B cell (primary cell): ENCODE measurements around the gene SCN1B. TPM values are rescaled to one million over a fixed set of nuclear protein-coding genes. Genes with fewer than 3 reads are reported as not detected.

Source experiments
- ATAC-seq: fragments of 200-7000 bp; cut with Tn5 transposase; one replicate; pipeline ENCODE4 v1.10.0; 2021; ENCODE audit warnings: low read depth, mild to moderate bottlenecking, moderate number of reproducible peaks, moderate library complexity
- CTCF ChIA-PET: fragments of 350-600 bp; sonication (Branson Sonifier 250); formaldehyde crosslinking; loops from one replicate; lab custom pipeline; 2021; ENCODE audit warnings: antibody characterized with exemption, inconsistent platforms; lab: Charles Lee
- POLR2A ChIA-PET: fragments of 350-600 bp; sonication (Branson Sonifier 250); formaldehyde crosslinking; loops from one replicate; lab custom pipeline; 2021; ENCODE audit warnings: antibody characterized with exemption; lab: Charles Lee
- DNase-seq: peaks from one replicate; pipeline ENCODE4 v3.0.0; 2013
- H2AFZ ChIP-seq: 2 replicates; pipeline ENCODE4 v1.6.1; 2012; ENCODE audit warnings: mild to moderate bottlenecking, low read depth, low read length; ENCODE audit not compliant: insufficient read depth, poor library complexity, severe bottlenecking
- H3K27ac ChIP-seq, 2 donors: 1 replicate in 1 of 2; 2 replicates in 1 of 2; pipeline ENCODE4 v1.5.1; 2012 to 2013; ENCODE audit warnings: low read length in 2 of 2, mild to moderate bottlenecking in 2 of 2, moderate library complexity in 1 of 2
- H3K27me3 ChIP-seq, 4 experiments: fragments of 200-600 bp in 1 of 4; sonication (generic) in 1 of 4; replicated peaks in 1 of 4; 1 replicate in 2 of 4; 2 replicates in 2 of 4; pipeline versions ENCODE4 v1.6.1 to v1.7.0; 2013 to 2016; ENCODE audit warnings: low read length in 3 of 4, mild to moderate bottlenecking in 2 of 4, mixed read lengths in 1 of 4, moderate library complexity in 1 of 4; ENCODE audit not compliant: insufficient read depth in 4 of 4, control insufficient read depth in 3 of 4; ENCODE audit errors: control extremely low read depth in 1 of 4
- H3K36me3 ChIP-seq, 2 experiments: replicated peaks in 1 of 2; 1 replicate in 1 of 2; 2 replicates in 1 of 2; pipeline versions ENCODE4 v1.6.1 to v1.7.1; 2013; ENCODE audit warnings: low read length in 1 of 2; ENCODE audit not compliant: insufficient read depth in 2 of 2, control insufficient read depth in 1 of 2; ENCODE audit errors: control extremely low read depth in 1 of 2, extremely low read depth in 1 of 2
- H3K4me1 ChIP-seq, 2 donors: fragments of 200-600 bp in 1 of 2; sonication (generic) in 1 of 2; 1 replicate in 1 of 2; 2 replicates in 1 of 2; pipeline versions ENCODE4 v1.5.1 to v1.6.1; 2013 to 2017; ENCODE audit warnings: low read length in 2 of 2; ENCODE audit not compliant: control insufficient read depth in 2 of 2, insufficient read depth in 2 of 2
- H3K4me2 ChIP-seq: replicated peaks from 2 replicates; pipeline ENCODE3; 2012; ENCODE audit warnings: mild to moderate bottlenecking, low read depth, low read length; ENCODE audit not compliant: poor library complexity, severe bottlenecking
- H3K4me3 ChIP-seq, 5 experiments: fragments of 200-600 bp in 1 of 5; sonication (generic) in 1 of 5; 1 replicate in 3 of 5; 2 replicates in 2 of 5; pipeline versions ENCODE4 v1.5.1 to v1.7.0; 2011 to 2016; ENCODE audit warnings: low read length in 4 of 5, mild to moderate bottlenecking in 4 of 5, low read depth in 2 of 5, control low read depth in 1 of 5, moderate library complexity in 1 of 5; ENCODE audit not compliant: insufficient read depth in 1 of 5; ENCODE audit errors: control extremely low read depth in 1 of 5, extremely low read depth in 1 of 5
- H3K79me2 ChIP-seq: fragments of 200-600 bp; sonication (generic); one replicate; pipeline ENCODE4 v1.6.0; 2016; ENCODE audit warnings: low read length; ENCODE audit not compliant: control insufficient read depth, insufficient read depth
- H3K9ac ChIP-seq: fragments of 200-600 bp; sonication (generic); 2 replicates; pipeline ENCODE4 v1.6.1; 2017; ENCODE audit warnings: mild to moderate bottlenecking, low read length, moderate library complexity
- H3K9me3 ChIP-seq, 3 donors: one replicate each; pipeline versions ENCODE4 v1.6.1 to v1.7.1; 2013; ENCODE audit warnings: low read length in 2 of 3; ENCODE audit not compliant: control insufficient read depth in 2 of 3, insufficient read depth in 1 of 3; ENCODE audit errors: control extremely low read depth in 1 of 3
- H4K20me1 ChIP-seq: 2 replicates; pipeline ENCODE4 v1.6.0; 2012; ENCODE audit warnings: mild to moderate bottlenecking, low read length; ENCODE audit not compliant: insufficient read depth, control insufficient read depth, poor library complexity, severe bottlenecking
- H3K27ac Mint-ChIP-seq: one replicate; pipeline ENCODE4 v1.8.0; 2021; ENCODE audit warnings: mixed read lengths
- H3K27me3 Mint-ChIP-seq: one replicate; pipeline ENCODE4 v1.8.0; 2021; ENCODE audit warnings: mixed read lengths
- H3K4me1 Mint-ChIP-seq: one replicate; pipeline ENCODE4 v1.8.0; 2021; ENCODE audit warnings: mixed read lengths
- H3K4me3 Mint-ChIP-seq: one replicate; pipeline ENCODE4 v1.8.0; 2021; ENCODE audit warnings: mixed read lengths
- H3K9me3 Mint-ChIP-seq: one replicate; pipeline ENCODE4 v1.8.0; 2022; ENCODE audit warnings: mixed read lengths; ENCODE audit not compliant: insufficient read depth
- EZH2 ChIP-seq: IDR thresholded peaks from 2 replicates; pipeline ENCODE4 v1.6.1; 2012; ENCODE audit warnings: borderline replicate concordance, low read depth, mild to moderate bottlenecking, moderate library complexity, low read length; ENCODE audit not compliant: insufficient read depth, poor library complexity, severe bottlenecking
- WGBS: methylation state at CpG from one replicate; pipeline ENCODE4 v1.1.5; 2013; ENCODE audit warnings: missing lambda C conversion rate; ENCODE audit not compliant: insufficient coverage; 5-methylcytosine and 5-hydroxymethylcytosine counted together
- intact Hi-C: fragments of 100-400 bp; cut with micrococcal nuclease; formaldehyde crosslinking; loops from one replicate; pipeline ENCODE4 v1.10.0; 2022
- polyA plus RNA-seq: library from polyadenylated mRNA; depleted of rRNA; stranded (reverse); fragments of >200 nt; gene quantifications from 2 replicates; pipeline ENCODE4 v1.2.3, GENCODE V29; 2012
- total RNA-seq, 2 donors: library from RNA; stranded (reverse); fragments of 120-200 nt in 1 of 2; gene quantifications; 1 replicate in 1 of 2; 2 replicates in 1 of 2; pipeline versions ENCODE4 v1.2.3 to v1.2.4, GENCODE V29; 2013 to 2022
- TF ChIP-seq, protein P1 (sequence below): fragments of 200-600 bp; IDR thresholded peaks from one replicate; pipeline ENCODE4 v1.8.0; 2022; ENCODE audit warnings: antibody characterized with exemption, mild to moderate bottlenecking

SCN1B gene
- total and polyA plus RNA-seq, 2 donors (not counting 1 experiment from before 2014, with no cell fraction given) = 0.52 to 0.72 TPM

- Histone ChIP-seq H3K27ac (no peak overlapping the region), H2AFZ (no peak overlapping the region), H3K4me3 (no peak overlapping the region), H3K27me3 (peaks cover 0 to 4% (median 0%) of the 10 kb centered on the region in 4 experiments), H3K36me3 (no peaks in the 10 kb centered on the region), H3K79me2 (peaks cover 8% of the 10 kb centered on the region), H4K20me1 (no peaks in the 10 kb centered on the region), H3K9me3 (peaks cover 0 to 9% (median 0%) of the 10 kb centered on the region in 3 donors), H3K4me1 (peaks cover 19 to 35% of the 10 kb centered on the region in 2 donors), H3K4me2 (no peak overlapping the region), H3K9ac (no peak overlapping the region)
- ATAC-seq = no peak
- H3K9me3 Mint-ChIP-seq = no peaks in the 10 kb centered on the region
- no peak overlapping the region for H3K4me3 Mint-ChIP-seq
- intact Hi-C loops = no loop called here
- POLR2A ChIA-PET = no interaction called here
- no peak for DNase-seq
- peaks cover 3% of the 10 kb centered on the region for H3K27me3 Mint-ChIP-seq
- 93% methylated on average over 6 of the region's 8 CpGs for WGBS
- peaks cover 29% of the 10 kb centered on the region for H3K4me1 Mint-ChIP-seq
- H3K27ac Mint-ChIP-seq = no peak overlapping the region
- no peak for TF ChIP-seq EZH2
- TF ChIP-seq, protein P1, sequence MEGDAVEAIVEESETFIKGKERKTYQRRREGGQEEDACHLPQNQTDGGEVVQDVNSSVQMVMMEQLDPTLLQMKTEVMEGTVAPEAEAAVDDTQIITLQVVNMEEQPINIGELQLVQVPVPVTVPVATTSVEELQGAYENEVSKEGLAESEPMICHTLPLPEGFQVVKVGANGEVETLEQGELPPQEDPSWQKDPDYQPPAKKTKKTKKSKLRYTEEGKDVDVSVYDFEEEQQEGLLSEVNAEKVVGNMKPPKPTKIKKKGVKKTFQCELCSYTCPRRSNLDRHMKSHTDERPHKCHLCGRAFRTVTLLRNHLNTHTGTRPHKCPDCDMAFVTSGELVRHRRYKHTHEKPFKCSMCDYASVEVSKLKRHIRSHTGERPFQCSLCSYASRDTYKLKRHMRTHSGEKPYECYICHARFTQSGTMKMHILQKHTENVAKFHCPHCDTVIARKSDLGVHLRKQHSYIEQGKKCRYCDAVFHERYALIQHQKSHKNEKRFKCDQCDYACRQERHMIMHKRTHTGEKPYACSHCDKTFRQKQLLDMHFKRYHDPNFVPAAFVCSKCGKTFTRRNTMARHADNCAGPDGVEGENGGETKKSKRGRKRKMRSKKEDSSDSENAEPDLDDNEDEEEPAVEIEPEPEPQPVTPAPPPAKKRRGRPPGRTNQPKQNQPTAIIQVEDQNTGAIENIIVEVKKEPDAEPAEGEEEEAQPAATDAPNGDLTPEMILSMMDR = no peak
- CTCF ChIA-PET = interaction anchor here (0.6 to 1.8 kb wide), 2 partner anchors 24 to 194 kb away, joined by 3 to 6 read pairs; no protein-coding TSS in a partner anchor
Measured at GRCh38 chr19:34995551-34995950, 34.7 kb upstream of the SCN1B start.

GRCh38 chr19:34997071-34997617, 33.1 kb upstream of the SCN1B start:
- WGBS = 9% methylated on average over 1 of the region's 8 CpGs
- ATAC-seq = no peak

More at GRCh38 chr19:34997071-34997617, 33.1 kb upstream of the SCN1B start:
- intact Hi-C loops = no loop called here
- Histone ChIP-seq H3K4me3 (no peak overlapping the region), H3K4me2 (peak overlapping the region; percentile 24), H3K9me3 (peaks cover 0 to 4% (median 0%) of the 10 kb centered on the region in 3 donors), H3K36me3 (peaks cover 0 to 3% of the 10 kb centered on the region in 2 experiments), H3K9ac (no peak overlapping the region), H3K4me1 (peaks cover 31 to 47% of the 10 kb centered on the region in 2 donors), H2AFZ (peak overlapping the region; percentile 55), H3K79me2 (peaks cover 22% of the 10 kb centered on the region), H3K27ac (peak overlapping the region in 1 of 2 donors; percentile 8), H4K20me1 (peaks cover 7% of the 10 kb centered on the region), H3K27me3 (no peaks in the 10 kb centered on the region)
- Mint-ChIP-seq H3K9me3 (no peaks in the 10 kb centered on the region), H3K4me1 (peaks cover 38% of the 10 kb centered on the region), H3K4me3 (peak overlapping the region; percentile 57), H3K27me3 (no peaks in the 10 kb centered on the region), H3K27ac (peak overlapping the region; percentile 51)
- no peak for TF ChIP-seq EZH2
- TF ChIP-seq, protein P1 = no peak
- DNase-seq = no peak
- CTCF ChIA-PET = interaction anchor here (0.7 kb wide), 1 partner anchor 21 kb away, joined by 3 read pairs; no protein-coding TSS in a partner anchor
- POLR2A ChIA-PET = no interaction called here
